HG02798 (cell line): ENCODE results near the gene KANK4.

Experiments
- ATAC-seq: cut with Tn5 transposase; IDR thresholded peaks from one replicate; pipeline ENCODE4 v1.9.1; 2021; ENCODE audit warnings: mild to moderate bottlenecking; ENCODE audit not compliant: unreplicated experiment, poor library complexity

KANK4 gene

GRCh38 chr1:62218604-62219003 is 100.6 kb downstream of the KANK4 start:
- ATAC-seq: no peak

- ATAC-seq: no peak
Measured at GRCh38 chr1:62213075-62213914, 105.9 kb downstream of the KANK4 start.

- no peak for ATAC-seq
Measured at GRCh38 chr1:62212411-62212810, 106.8 kb downstream of the KANK4 start.

- no peak for ATAC-seq
Measured at GRCh38 chr1:62210960-62211359, 108.3 kb downstream of the KANK4 start.

GRCh38 chr1:62209931-62210595 is 109.2 kb downstream of the KANK4 start:
- no peak for ATAC-seq

- ATAC-seq: no peak
Measured at GRCh38 chr1:62208970-62209369, 110.3 kb downstream of the KANK4 start.

- no peak for ATAC-seq
Measured at GRCh38 chr1:62208087-62208486, 111.1 kb downstream of the KANK4 start.

- ATAC-seq: no peak
Measured at GRCh38 chr1:62207187-62207586, 112.0 kb downstream of the KANK4 start.

- ATAC-seq: no peak
Measured at GRCh38 chr1:62198781-62199125, 120.5 kb downstream of the KANK4 start.

- no peak for ATAC-seq
Measured at GRCh38 chr1:62198069-62198780, 121.0 kb downstream of the KANK4 start.

GRCh38 chr1:62196086-62196690 is 123.0 kb downstream of the KANK4 start:
- no peak for ATAC-seq

- ATAC-seq: no peak
Measured at GRCh38 chr1:62194651-62195544, 124.3 kb downstream of the KANK4 start, which contains the start of gene L1TD1. Gene L1TD1 (plus strand): TSS chr1:62194849. CDS start chr1:62206629, 11,780 bp downstream.

- ATAC-seq: no peak
Measured at GRCh38 chr1:62188111-62188510, 131.1 kb downstream of the KANK4 start.

- no peak for ATAC-seq
Measured at GRCh38 chr1:62187548-62187947, 131.7 kb downstream of the KANK4 start.
